A549 (cell line): ENCODE data around the gene HFM1. TPM values are rescaled to one million over a fixed set of nuclear protein-coding genes. Genes with fewer than 3 reads are reported as not detected.

Source experiments
- ATAC-seq, 2 experiments: fragments of 200-7000 bp in 1 of 2; fragments of >200 bp in 1 of 2; cut with Nextera tagmentation in 1 of 2; cut with Tn5 transposase in 1 of 2; 3 replicates each; pipeline versions ENCODE4 v1.8.0 to v1.9.1; 2018 to 2020; ENCODE audit warnings: mild to moderate bottlenecking in 1 of 2, moderate library complexity in 1 of 2
- CTCF ChIA-PET: fragments of 300-600 bp; sonication (Branson Sonifier 250); formaldehyde crosslinking; extraction: SDS; loops from one replicate; lab custom pipeline; 2021; ENCODE audit warnings: antibody characterized with exemption, inconsistent platforms; lab: Yijun Ruan, JAX
- POLR2A ChIA-PET: fragments of 350-600 bp; formaldehyde crosslinking; extraction: SDS; loops from one replicate; lab custom pipeline; 2021; ENCODE audit warnings: antibody characterized with exemption, inconsistent platforms; lab: Yijun Ruan, JAX
- DNase-seq, 2 experiments: peaks; one replicate each; pipeline versions ENCODE4 v3.0.0 to v3.0.0-alpha.2; 2011 to 2016; ENCODE audit warnings: low read depth in 1 of 2, low spot score in 1 of 2
- FAIRE-seq: peaks from 2 replicates; lab custom pipeline; 2011; peaks lifted over from hg19 to GRCh38; lab: Jason Lieb, UNC
- H3K27ac ChIP-seq, 2 experiments: fragments of >200 bp; sonication (Bioruptor Twin); formaldehyde crosslinking; 3 replicates each; pipeline ENCODE4 v1.5.1; 2016 to 2017
- H3K4me1 ChIP-seq: fragments of >200 bp; sonication (Bioruptor Twin); formaldehyde crosslinking; 3 replicates; pipeline ENCODE4 v1.6.1; 2016
- H3K4me2 ChIP-seq: fragments of >200 bp; sonication (Bioruptor Twin); formaldehyde crosslinking; 3 replicates; pipeline ENCODE4 v1.6.1; 2016
- H3K4me3 ChIP-seq: fragments of >200 bp; sonication (Bioruptor Twin); formaldehyde crosslinking; 3 replicates; pipeline ENCODE4 v1.5.1; 2016
- H3K9me3 ChIP-seq: fragments of >200 bp; sonication (Bioruptor Twin); formaldehyde crosslinking; 3 replicates; pipeline ENCODE4 v1.6.1; 2016
- CBX8 ChIP-seq: fragments of 200-600 bp; sonication (generic); IDR thresholded peaks from 2 replicates; pipeline ENCODE4 v1.6.1; 2016
- CEBPB ChIP-seq, 2 experiments: fragments of >200 bp in 1 of 2; sonication (Bioruptor Twin) in 1 of 2; formaldehyde crosslinking in 1 of 2; IDR thresholded peaks; 2 replicates each; pipeline ENCODE4 v1.6.1; 2012 to 2016
- CHD4 ChIP-seq: fragments of 200-600 bp; sonication (generic); IDR thresholded peaks from 2 replicates; pipeline ENCODE4 v1.6.1; 2016; ENCODE audit warnings: antibody characterized with exemption, mild to moderate bottlenecking, borderline replicate concordance
- FOSB ChIP-seq: fragments of 250-450 bp; sonication (Bioruptor Pico); IDR thresholded peaks from 2 replicates; pipeline ENCODE4 v1.5.0; 2020; ENCODE audit warnings: mild to moderate bottlenecking, moderate library complexity
- GATA3 ChIP-seq: IDR thresholded peaks from 2 replicates; pipeline ENCODE4 v1.6.1; 2012; ENCODE audit warnings: borderline replicate concordance
- HOXA7 ChIP-seq: fragments of 250-450 bp; sonication (Bioruptor Pico); IDR thresholded peaks from 2 replicates; pipeline ENCODE4 v1.5.0; 2020; ENCODE audit warnings: mild to moderate bottlenecking, moderate library complexity
- MAFK ChIP-seq: fragments of 450-650 bp; IDR thresholded peaks from 2 replicates; pipeline ENCODE4 v1.6.1; 2014; ENCODE audit not compliant: partially characterized antibody
- MAZ ChIP-seq: fragments of 150-350 bp; IDR thresholded peaks from 2 replicates; pipeline ENCODE4 v1.6.1; 2014; ENCODE audit warnings: antibody characterized with exemption, low read depth, low read length, borderline replicate concordance
- MYC ChIP-seq: IDR thresholded peaks from 2 replicates; pipeline ENCODE4 v1.6.1; 2012; ENCODE audit warnings: mild to moderate bottlenecking, inconsistent platforms, low read length, improper control_type of control experiment, borderline replicate concordance
- NFE2L2 ChIP-seq: fragments of 150-350 bp; conservative IDR thresholded peaks from 2 replicates; pipeline ENCODE4 v1.6.1; 2014; ENCODE audit warnings: low read length
- NPAS2 ChIP-seq: fragments of 250-450 bp; sonication (Bioruptor Pico); IDR thresholded peaks from 2 replicates; pipeline ENCODE4 v1.8.0; 2022; ENCODE audit warnings: mild to moderate bottlenecking, moderate library complexity, borderline replicate concordance
- NR3C1 ChIP-seq: fragments of >200 bp; sonication (Bioruptor Twin); formaldehyde crosslinking; IDR thresholded peaks from 3 replicates; pipeline ENCODE4 v1.6.1; 2017
- RAD21 ChIP-seq, 2 experiments: fragments of >200 bp in 1 of 2; sonication (Bioruptor Twin) in 1 of 2; formaldehyde crosslinking in 1 of 2; IDR thresholded peaks in 1 of 2; conservative IDR thresholded peaks in 1 of 2; 2 replicates in 1 of 2; 3 replicates in 1 of 2; pipeline ENCODE4 v1.6.1; 2012 to 2018; ENCODE audit warnings: inconsistent platforms in 1 of 2
- RARB ChIP-seq: fragments of 250-450 bp; sonication (Bioruptor Pico); IDR thresholded peaks from 2 replicates; pipeline ENCODE4 v1.8.0; 2021; ENCODE audit warnings: mild to moderate bottlenecking, moderate library complexity
- RCOR1 ChIP-seq: fragments of 150-350 bp; IDR thresholded peaks from 2 replicates; pipeline ENCODE4 v1.6.1; 2014; ENCODE audit warnings: antibody characterized with exemption, low read length, low read depth
- RNF2 ChIP-seq: fragments of 200-600 bp; sonication (generic); IDR thresholded peaks from 2 replicates; pipeline ENCODE4 v1.6.1; 2016; ENCODE audit warnings: low read depth, mild to moderate bottlenecking, antibody characterized with exemption, moderate library complexity, borderline replicate concordance
- SMC3 ChIP-seq: fragments of >200 bp; sonication (Bioruptor Twin); formaldehyde crosslinking; IDR thresholded peaks from 3 replicates; pipeline ENCODE4 v1.6.1; 2018; ENCODE audit warnings: inconsistent platforms
- WGBS: methylation state at CpG from one replicate; pipeline ENCODE4 v1.1.6; 2017; ENCODE audit errors: missing lambda C conversion rate; 5-methylcytosine and 5-hydroxymethylcytosine counted together
- polyA plus RNA-seq, 4 experiments: library from polyadenylated mRNA; depleted of rRNA in 3 of 4; stranded (reverse); fragments of >200 nt; fragmentation: RNase III in 1 of 4; extraction: RNeasy Plus Mini Kit Qiagen cat#74134 plus additional on column Dnase treatment in 1 of 4; gene quantifications; 2 replicates in 3 of 4; 3 replicates in 1 of 4; pipeline ENCODE4 v1.2.3, GENCODE V29; 2011 to 2017
- TF ChIP-seq, protein P1 (sequence below): fragments of >200 bp; sonication (Bioruptor Twin); formaldehyde crosslinking; IDR thresholded peaks from 3 replicates; pipeline ENCODE4 v1.5.1; 2016
- TF ChIP-seq, protein P2 (sequence below): IDR thresholded peaks from 2 replicates; pipeline ENCODE4 v1.6.1; 2012
- TF ChIP-seq, protein P3 (sequence below): IDR thresholded peaks from 2 replicates; pipeline ENCODE4 v1.6.1; 2012

The HFM1 gene
- polyA plus RNA-seq, 2 of the 4 experiments (the other 2 are of a cell fraction) = 0.04 to 0.68 TPM

- TF ChIP-seq, protein P1, sequence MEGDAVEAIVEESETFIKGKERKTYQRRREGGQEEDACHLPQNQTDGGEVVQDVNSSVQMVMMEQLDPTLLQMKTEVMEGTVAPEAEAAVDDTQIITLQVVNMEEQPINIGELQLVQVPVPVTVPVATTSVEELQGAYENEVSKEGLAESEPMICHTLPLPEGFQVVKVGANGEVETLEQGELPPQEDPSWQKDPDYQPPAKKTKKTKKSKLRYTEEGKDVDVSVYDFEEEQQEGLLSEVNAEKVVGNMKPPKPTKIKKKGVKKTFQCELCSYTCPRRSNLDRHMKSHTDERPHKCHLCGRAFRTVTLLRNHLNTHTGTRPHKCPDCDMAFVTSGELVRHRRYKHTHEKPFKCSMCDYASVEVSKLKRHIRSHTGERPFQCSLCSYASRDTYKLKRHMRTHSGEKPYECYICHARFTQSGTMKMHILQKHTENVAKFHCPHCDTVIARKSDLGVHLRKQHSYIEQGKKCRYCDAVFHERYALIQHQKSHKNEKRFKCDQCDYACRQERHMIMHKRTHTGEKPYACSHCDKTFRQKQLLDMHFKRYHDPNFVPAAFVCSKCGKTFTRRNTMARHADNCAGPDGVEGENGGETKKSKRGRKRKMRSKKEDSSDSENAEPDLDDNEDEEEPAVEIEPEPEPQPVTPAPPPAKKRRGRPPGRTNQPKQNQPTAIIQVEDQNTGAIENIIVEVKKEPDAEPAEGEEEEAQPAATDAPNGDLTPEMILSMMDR = no peak
Measured at GRCh38 chr1:91283421-91283726, 121.3 kb downstream of the HFM1 start (continued).

DNA sequence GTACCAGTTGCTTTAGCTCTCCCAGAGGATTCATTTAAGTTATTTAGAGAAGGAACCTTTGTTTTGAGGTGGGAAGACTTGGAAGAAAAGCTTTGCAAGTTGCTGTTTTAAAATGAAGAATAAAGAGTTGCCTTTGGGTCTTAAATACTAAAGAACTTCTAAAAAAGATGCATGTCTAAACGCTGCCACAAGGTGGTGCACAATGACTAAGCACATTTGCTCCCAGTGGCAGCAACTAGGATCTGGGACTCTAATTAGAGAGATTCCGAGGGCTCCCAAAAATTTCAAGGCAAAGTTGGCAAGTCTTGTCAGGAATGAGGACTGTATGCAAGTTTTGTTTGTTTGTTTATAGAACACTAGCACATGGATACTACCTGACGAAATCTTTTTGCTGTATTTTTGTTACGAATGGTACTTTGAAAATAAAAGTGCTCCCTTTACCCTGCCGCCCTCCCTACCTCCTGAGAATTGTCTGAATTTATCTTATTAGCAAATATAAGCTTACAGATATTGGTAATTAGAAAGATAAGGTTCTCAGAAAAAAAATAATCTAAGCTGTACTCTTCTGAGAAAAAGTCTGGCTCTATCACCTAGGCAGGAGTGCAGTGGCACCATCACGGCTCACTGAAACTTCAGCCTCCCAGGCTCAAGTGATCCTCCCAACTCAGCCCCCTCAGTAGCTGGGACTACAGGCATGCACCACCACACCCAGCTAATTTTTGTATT, 121.8 kb downstream of the HFM1 start:
- DNase-seq (peak; percentile 43 to 77), ATAC-seq (peak; percentile 73 to 85; a peak in 5 of 6 replicates), FAIRE-seq (no peak)
- TF ChIP-seq CBX8 (no peak), FOSB (no peak), CHD4 (no peak), NPAS2 (CRISPR knock-in tag) (no peak), NFE2L2 (peak; percentile 94), RAD21 (conservative IDR thresholded peaks at IDR 0.05 in 1 of 2, IDR thresholded peaks at IDR 0.05 in 1 of 2) (peak; percentile 79 to 86), RNF2 (no peak), NR3C1 (no peak), GATA3 (no peak), MAZ (no peak), CEBPB (IDR thresholded peaks at IDR 0.05) (no peak), RCOR1 (no peak), HOXA7 (CRISPR knock-in tag) (no peak), MYC (no peak), SMC3 (peak; percentile 78), MAFK (peak; percentile 97)
- TF ChIP-seq, protein P1 = peak; percentile 79
- TF ChIP-seq, protein P2, sequence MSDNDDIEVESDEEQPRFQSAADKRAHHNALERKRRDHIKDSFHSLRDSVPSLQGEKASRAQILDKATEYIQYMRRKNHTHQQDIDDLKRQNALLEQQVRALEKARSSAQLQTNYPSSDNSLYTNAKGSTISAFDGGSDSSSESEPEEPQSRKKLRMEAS = no peak
- TF ChIP-seq, protein P3, sequence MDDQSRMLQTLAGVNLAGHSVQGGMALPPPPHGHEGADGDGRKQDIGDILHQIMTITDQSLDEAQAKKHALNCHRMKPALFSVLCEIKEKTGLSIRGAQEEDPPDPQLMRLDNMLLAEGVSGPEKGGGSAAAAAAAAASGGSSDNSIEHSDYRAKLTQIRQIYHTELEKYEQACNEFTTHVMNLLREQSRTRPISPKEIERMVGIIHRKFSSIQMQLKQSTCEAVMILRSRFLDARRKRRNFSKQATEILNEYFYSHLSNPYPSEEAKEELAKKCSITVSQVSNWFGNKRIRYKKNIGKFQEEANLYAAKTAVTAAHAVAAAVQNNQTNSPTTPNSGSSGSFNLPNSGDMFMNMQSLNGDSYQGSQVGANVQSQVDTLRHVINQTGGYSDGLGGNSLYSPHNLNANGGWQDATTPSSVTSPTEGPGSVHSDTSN = no peak
- ChIA-PET POLR2A (no interaction called here), CTCF (interaction anchor here (0.6 to 6.3 kb wide), 20 partner anchors 12 to 1237 kb away, joined by 3 to 90 read pairs (median 3); partner anchors contain the start of genes CDC7 and HFM1)
- peak overlapping the region; percentile 60 for H3K4me2 ChIP-seq
- no peaks in the 10 kb centered on the region for H3K9me3 ChIP-seq
- WGBS = 49% methylated on average over 6 of the region's 6 CpGs
- H3K4me1 ChIP-seq = peaks cover 12% of the 10 kb centered on the region; the same call in 1 of the 3 replicates
- H3K4me3 ChIP-seq = no peak overlapping the region
- H3K27ac ChIP-seq = peak overlapping the region; percentile 45 to 75

DNA sequence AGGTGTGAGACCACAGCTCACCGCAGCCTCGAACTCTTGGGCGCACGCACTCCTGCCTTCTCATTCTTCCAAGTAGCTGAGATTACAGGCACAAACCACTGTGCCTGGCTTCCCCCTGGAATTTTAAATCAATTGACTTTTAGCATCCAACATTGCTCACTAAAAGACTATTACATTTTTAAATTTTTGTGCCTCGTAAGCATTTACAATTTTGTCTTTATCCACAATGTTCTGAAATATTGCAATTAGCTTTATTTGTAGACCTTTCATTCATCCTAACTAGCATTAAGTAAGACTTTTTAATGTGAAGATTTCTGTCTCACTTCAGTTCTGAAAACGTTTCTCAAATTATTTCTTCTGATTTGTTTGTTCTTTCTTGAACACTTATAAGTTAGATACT, 122.9 kb downstream of the HFM1 start:
- DNase-seq = no peak
- ChIA-PET POLR2A (no interaction called here), CTCF (interaction anchor here (1.1 to 6.3 kb wide), 4 partner anchors 117 to 220 kb away, joined by 3 to 90 read pairs (median 8); partner anchors contain the start of gene HFM1)
- Histone ChIP-seq H3K27ac (no peak overlapping the region), H3K4me2 (no peak overlapping the region), H3K4me3 (no peak overlapping the region), H3K9me3 (no peaks in the 10 kb centered on the region), H3K4me1 (peaks cover 12% of the 10 kb centered on the region; the same call in 1 of the 3 replicates)
- ATAC-seq = no peak
- TF ChIP-seq RARB (CRISPR knock-in tag) (no peak), MAFK (peak; percentile 30)
- FAIRE-seq = no peak
- WGBS = 59% methylated on average over 6 of the region's 6 CpGs
